ENCODE data around the gene IFNA2.
"Not testable (repeated sequence)": the region's sequence is repeated elsewhere in the genome, so short reads cannot be mapped to it uniquely, and the experiment has no call there.

- not testable (repeated sequence) for TF ChIP-seq CTCF (conservative IDR thresholded peaks at IDR 0.05; ENCODE audit: low read depth in 2 of 2); REST (IDR thresholded peaks at IDR 0.05; ENCODE audit: unreplicated experiment); EZH2 (IDR thresholded peaks at IDR 0.05; ENCODE audit: low read depth, unreplicated experiment); POLR2AphosphoS5 (IDR thresholded peaks at IDR 0.05; ENCODE audit: low read depth)
Measured at GRCh38 chr9:21435015-21435383, 49.8 kb upstream of the IFNA2 start.
